Neural cell (in vitro differentiated cells): ENCODE data around the gene KLHL17. TPM values are rescaled to one million over a fixed set of nuclear protein-coding genes. Genes with fewer than 3 reads are reported as not detected.

Experiments used
- H2AFZ ChIP-seq: fragments of 200-600, 300-800 bp; sonication (generic), shearing (Covaris generic); 2 replicates; pipeline ENCODE4 v1.6.0; 2014; ENCODE audit warnings: low read depth, mild to moderate bottlenecking, antibody characterized with exemption, low read length, moderate library complexity
- H3F3A ChIP-seq: fragments of 200-600 bp; shearing (Covaris generic); 2 replicates; pipeline ENCODE4 v1.6.1; 2016; ENCODE audit warnings: mild to moderate bottlenecking, moderate library complexity, mixed read lengths, antibody characterized with exemption, low read length; ENCODE audit not compliant: insufficient read depth, poor library complexity, severe bottlenecking
- H3K27ac ChIP-seq: fragments of 200-600, 300-800 bp; sonication (generic), shearing (Covaris generic); 2 replicates; pipeline ENCODE4 v1.5.1; 2014; ENCODE audit warnings: mild to moderate bottlenecking, low read length, moderate library complexity
- H3K27me3 ChIP-seq: fragments of 300-800, 200-600 bp; sonication (generic), shearing (Covaris generic); 2 replicates; pipeline ENCODE4 v1.6.0; 2014; ENCODE audit warnings: mild to moderate bottlenecking, low read depth, low read length, moderate library complexity; ENCODE audit not compliant: insufficient read depth
- H3K36me3 ChIP-seq: fragments of 300-800, 200-600 bp; sonication (generic), shearing (Covaris generic); 2 replicates; pipeline ENCODE4 v1.5.1; 2014; ENCODE audit warnings: mild to moderate bottlenecking, antibody characterized with exemption, low read length, moderate library complexity; ENCODE audit not compliant: insufficient read depth
- H3K4me2 ChIP-seq: fragments of 300-800, 200-600 bp; sonication (generic), shearing (Covaris generic); 2 replicates; pipeline ENCODE4 v1.6.0; 2014; ENCODE audit warnings: mild to moderate bottlenecking, low read length
- H3K4me3 ChIP-seq: fragments of 300-800, 200-600 bp; sonication (generic), shearing (Covaris generic); 2 replicates; pipeline ENCODE4 v1.5.1; 2014; ENCODE audit warnings: mild to moderate bottlenecking, low read length, moderate library complexity
- H3K79me2 ChIP-seq: fragments of 200-600 bp; shearing (Covaris generic); replicated peaks from 2 replicates; pipeline ENCODE4 v1.6.0; 2014; ENCODE audit warnings: mild to moderate bottlenecking, low read length, moderate library complexity; ENCODE audit not compliant: insufficient read depth
- H3K9ac ChIP-seq: fragments of 300-800, 200-600 bp; sonication (generic), shearing (Covaris generic); 2 replicates; pipeline ENCODE4 v1.6.1; 2016; ENCODE audit warnings: mild to moderate bottlenecking, low read length, mixed read lengths
- H3K9me2 ChIP-seq: fragments of 200-600 bp; shearing (Covaris generic); 2 replicates; pipeline ENCODE4 v1.6.1; 2016; ENCODE audit warnings: mild to moderate bottlenecking, low read length, mixed read lengths; ENCODE audit not compliant: insufficient read depth
- H3K9me3 ChIP-seq: fragments of 200-600, 300-800 bp; sonication (generic), shearing (Covaris generic); 2 replicates; pipeline ENCODE4 v1.6.1; 2016; ENCODE audit warnings: mild to moderate bottlenecking, mixed run types, low read length, moderate library complexity, mixed read lengths
- H4K20me1 ChIP-seq: fragments of 200-600 bp; shearing (Covaris generic); 2 replicates; pipeline ENCODE4 v1.6.1; 2016; ENCODE audit warnings: mild to moderate bottlenecking, mixed run types; ENCODE audit not compliant: insufficient read depth
- EP300 ChIP-seq: fragments of 450-650 bp; conservative IDR thresholded peaks from 2 replicates; pipeline ENCODE4 v1.6.1; 2014; ENCODE audit warnings: antibody characterized with exemption, mild to moderate bottlenecking, moderate library complexity; ENCODE audit not compliant: poor library complexity, severe bottlenecking
- EZH2 ChIP-seq: fragments of 200-600, 300-800 bp; shearing (Covaris generic), sonication (generic); IDR thresholded peaks from 2 replicates; pipeline ENCODE4 v1.6.1; 2014; ENCODE audit warnings: antibody characterized with exemption, low read length, borderline replicate concordance, mild to moderate bottlenecking; ENCODE audit not compliant: insufficient read depth, poor library complexity, severe bottlenecking
- MXI1 ChIP-seq: fragments of 450-650 bp; conservative IDR thresholded peaks from 2 replicates; pipeline ENCODE4 v1.6.1; 2014; ENCODE audit warnings: antibody characterized with exemption, mild to moderate bottlenecking; ENCODE audit not compliant: poor library complexity, severe bottlenecking
- POLR2AphosphoS5 ChIP-seq: IDR thresholded peaks from 2 replicates; pipeline ENCODE4 v1.6.1; 2012
- RAD21 ChIP-seq: fragments of 450-650 bp; conservative IDR thresholded peaks from 2 replicates; pipeline ENCODE4 v1.6.1; 2014; ENCODE audit warnings: antibody characterized with exemption, mild to moderate bottlenecking, moderate library complexity
- REST ChIP-seq: IDR thresholded peaks from 2 replicates; pipeline ENCODE4 v1.6.1; 2012; ENCODE audit warnings: borderline replicate concordance
- SMC3 ChIP-seq: fragments of 450-650 bp; conservative IDR thresholded peaks from 2 replicates; pipeline ENCODE4 v1.6.1; 2014; ENCODE audit warnings: antibody characterized with exemption, mild to moderate bottlenecking, moderate library complexity; ENCODE audit not compliant: poor library complexity
- TAF1 ChIP-seq: IDR thresholded peaks from 2 replicates; pipeline ENCODE4 v1.6.1; 2012; ENCODE audit warnings: low read depth
- polyA plus RNA-seq: library from polyadenylated mRNA; depleted of rRNA; stranded (reverse); fragments of >200 nt; gene quantifications from 2 replicates; pipeline ENCODE4 v1.2.3, GENCODE V29; 2014
- TF ChIP-seq, protein P1 (sequence below): fragments of 450-650 bp; IDR thresholded peaks from 2 replicates; pipeline ENCODE4 v1.5.1; 2014; ENCODE audit warnings: antibody characterized with exemption, mild to moderate bottlenecking, moderate library complexity; ENCODE audit not compliant: poor library complexity, severe bottlenecking

KLHL17 gene
- polyA plus RNA-seq, 1 donor from 2014 or later = 52.3 TPM

GRCh38 chr1:916173-917075 lies 44.0 kb upstream of the KLHL17 start:
- H3K27me3 ChIP-seq = peaks cover under 1% of the 10 kb centered on the region
- H3K27ac ChIP-seq = no peak overlapping the region
- H3K36me3 ChIP-seq = no peaks in the 10 kb centered on the region
- H3K9me2 ChIP-seq = no peaks in the 10 kb centered on the region
- H3K9ac ChIP-seq = peak overlapping the region; percentile 5
- no peak overlapping the region for H3K4me2 ChIP-seq
- no peak overlapping the region for H2AFZ ChIP-seq
- no peaks in the 10 kb centered on the region for H3K9me3 ChIP-seq
- no peaks in the 10 kb centered on the region for H4K20me1 ChIP-seq
- TF ChIP-seq POLR2AphosphoS5 = no peak
- no peak for TF ChIP-seq EZH2
- TF ChIP-seq EP300 = no peak
- TF ChIP-seq TAF1 = no peak
- TF ChIP-seq, protein P1, sequence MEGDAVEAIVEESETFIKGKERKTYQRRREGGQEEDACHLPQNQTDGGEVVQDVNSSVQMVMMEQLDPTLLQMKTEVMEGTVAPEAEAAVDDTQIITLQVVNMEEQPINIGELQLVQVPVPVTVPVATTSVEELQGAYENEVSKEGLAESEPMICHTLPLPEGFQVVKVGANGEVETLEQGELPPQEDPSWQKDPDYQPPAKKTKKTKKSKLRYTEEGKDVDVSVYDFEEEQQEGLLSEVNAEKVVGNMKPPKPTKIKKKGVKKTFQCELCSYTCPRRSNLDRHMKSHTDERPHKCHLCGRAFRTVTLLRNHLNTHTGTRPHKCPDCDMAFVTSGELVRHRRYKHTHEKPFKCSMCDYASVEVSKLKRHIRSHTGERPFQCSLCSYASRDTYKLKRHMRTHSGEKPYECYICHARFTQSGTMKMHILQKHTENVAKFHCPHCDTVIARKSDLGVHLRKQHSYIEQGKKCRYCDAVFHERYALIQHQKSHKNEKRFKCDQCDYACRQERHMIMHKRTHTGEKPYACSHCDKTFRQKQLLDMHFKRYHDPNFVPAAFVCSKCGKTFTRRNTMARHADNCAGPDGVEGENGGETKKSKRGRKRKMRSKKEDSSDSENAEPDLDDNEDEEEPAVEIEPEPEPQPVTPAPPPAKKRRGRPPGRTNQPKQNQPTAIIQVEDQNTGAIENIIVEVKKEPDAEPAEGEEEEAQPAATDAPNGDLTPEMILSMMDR = no peak
- TF ChIP-seq RAD21 = no peak
- TF ChIP-seq MXI1 = no peak
- no peak for TF ChIP-seq REST
- no peak for TF ChIP-seq SMC3
- no peaks in the 10 kb centered on the region for H3K79me2 ChIP-seq
- no peak overlapping the region for H3K4me3 ChIP-seq
- H3F3A ChIP-seq = no peaks in the 10 kb centered on the region

DNA sequence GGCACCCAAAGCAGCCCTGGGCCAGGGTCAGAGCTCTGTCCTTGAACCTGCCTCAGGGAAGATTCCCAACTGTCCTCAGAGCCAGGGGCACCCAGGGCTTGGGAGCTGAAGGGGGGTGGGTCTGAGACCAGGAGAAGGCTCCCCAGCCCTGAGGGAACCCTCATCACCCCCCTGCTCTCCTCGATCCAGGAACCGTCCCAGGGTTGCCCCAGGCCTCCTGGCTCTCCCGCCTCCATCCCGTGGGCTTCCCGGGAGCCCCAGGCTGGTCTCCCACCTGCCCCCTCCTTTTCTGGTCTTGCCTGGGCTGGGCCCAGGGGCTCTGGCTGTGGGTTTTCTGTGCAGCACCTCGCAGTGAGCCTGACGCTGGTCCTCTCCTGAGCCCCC lies 43.3 kb upstream of the KLHL17 start:
- no peak overlapping the region for H3K4me2 ChIP-seq
- peak overlapping the region; percentile 5 for H3K9ac ChIP-seq
- H3K27me3 ChIP-seq = peaks cover 6% of the 10 kb centered on the region
- H3K9me2 ChIP-seq = no peaks in the 10 kb centered on the region
- no peaks in the 10 kb centered on the region for H3K9me3 ChIP-seq
- no peaks in the 10 kb centered on the region for H3K79me2 ChIP-seq
- TF ChIP-seq, protein P1 = no peak
- TF ChIP-seq RAD21 (no peak), EP300 (no peak), SMC3 (no peak), EZH2 (no peak), REST (no peak), POLR2AphosphoS5 (no peak), TAF1 (no peak), MXI1 (no peak)
- H3K4me3 ChIP-seq = no peak overlapping the region
- no peaks in the 10 kb centered on the region for H3F3A ChIP-seq
- no peaks in the 10 kb centered on the region for H4K20me1 ChIP-seq
- H3K36me3 ChIP-seq = no peaks in the 10 kb centered on the region
- no peak overlapping the region for H2AFZ ChIP-seq
- H3K27ac ChIP-seq = no peak overlapping the region
